ENCODE results near the gene CTAGE1.

Gene CTAGE1

DNA sequence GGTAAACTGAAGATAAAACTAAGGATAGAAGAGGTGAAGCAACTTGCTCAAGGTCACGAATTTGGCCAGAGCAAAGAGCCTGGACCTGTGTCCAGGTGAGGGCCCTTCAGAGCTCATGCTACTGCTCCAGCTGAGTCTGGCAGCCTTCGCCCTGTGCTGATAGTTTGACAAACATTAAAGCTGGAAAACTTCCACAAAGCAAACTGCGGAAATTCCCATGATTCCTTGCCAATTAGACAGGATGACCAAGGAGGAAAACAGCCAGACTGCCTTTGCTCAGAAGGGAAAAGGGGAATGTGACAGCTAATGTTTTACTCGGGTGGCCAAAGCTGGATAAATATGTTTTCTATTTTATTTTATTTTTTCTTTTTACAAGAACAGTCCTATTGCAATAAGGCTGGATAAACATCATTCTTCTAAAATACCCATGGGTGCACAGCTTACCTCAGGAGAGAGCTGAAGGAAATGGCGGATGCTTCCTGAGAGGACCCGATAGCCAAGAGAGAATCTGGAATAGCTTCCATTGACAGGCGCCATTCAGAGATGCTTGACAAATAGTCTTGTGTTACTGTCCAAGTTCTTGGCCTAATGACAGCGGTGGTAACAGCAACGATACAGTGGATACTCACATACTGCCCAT lies 5.3 kb upstream of the CTAGE1 start:
- no peak for DNase-seq (ENCODE audit: low spot score)
- no peaks in the 10 kb centered on the region for H3K36me3 ChIP-seq (ENCODE audit: low read depth)
- H3K4me3 ChIP-seq (ENCODE audit: severe bottlenecking): no peak overlapping the region
- no peaks in the 10 kb centered on the region for H3K9me3 ChIP-seq (ENCODE audit: severe bottlenecking)
- H3K27me3 ChIP-seq (ENCODE audit: insufficient read depth, poor library complexity, severe bottlenecking): no peaks in the 10 kb centered on the region
- no peaks in the 10 kb centered on the region for H3K4me1 ChIP-seq (ENCODE audit: insufficient read depth, poor library complexity, severe bottlenecking)
- no peak overlapping the region for H3K27ac ChIP-seq (ENCODE audit: poor library complexity, severe bottlenecking)
- TF ChIP-seq, protein P1, sequence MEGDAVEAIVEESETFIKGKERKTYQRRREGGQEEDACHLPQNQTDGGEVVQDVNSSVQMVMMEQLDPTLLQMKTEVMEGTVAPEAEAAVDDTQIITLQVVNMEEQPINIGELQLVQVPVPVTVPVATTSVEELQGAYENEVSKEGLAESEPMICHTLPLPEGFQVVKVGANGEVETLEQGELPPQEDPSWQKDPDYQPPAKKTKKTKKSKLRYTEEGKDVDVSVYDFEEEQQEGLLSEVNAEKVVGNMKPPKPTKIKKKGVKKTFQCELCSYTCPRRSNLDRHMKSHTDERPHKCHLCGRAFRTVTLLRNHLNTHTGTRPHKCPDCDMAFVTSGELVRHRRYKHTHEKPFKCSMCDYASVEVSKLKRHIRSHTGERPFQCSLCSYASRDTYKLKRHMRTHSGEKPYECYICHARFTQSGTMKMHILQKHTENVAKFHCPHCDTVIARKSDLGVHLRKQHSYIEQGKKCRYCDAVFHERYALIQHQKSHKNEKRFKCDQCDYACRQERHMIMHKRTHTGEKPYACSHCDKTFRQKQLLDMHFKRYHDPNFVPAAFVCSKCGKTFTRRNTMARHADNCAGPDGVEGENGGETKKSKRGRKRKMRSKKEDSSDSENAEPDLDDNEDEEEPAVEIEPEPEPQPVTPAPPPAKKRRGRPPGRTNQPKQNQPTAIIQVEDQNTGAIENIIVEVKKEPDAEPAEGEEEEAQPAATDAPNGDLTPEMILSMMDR (IDR thresholded peaks at IDR 0.05; ENCODE audit: poor library complexity, severe bottlenecking): no peak
- ATAC-seq (ENCODE audit: low read depth): no peak

DNA sequence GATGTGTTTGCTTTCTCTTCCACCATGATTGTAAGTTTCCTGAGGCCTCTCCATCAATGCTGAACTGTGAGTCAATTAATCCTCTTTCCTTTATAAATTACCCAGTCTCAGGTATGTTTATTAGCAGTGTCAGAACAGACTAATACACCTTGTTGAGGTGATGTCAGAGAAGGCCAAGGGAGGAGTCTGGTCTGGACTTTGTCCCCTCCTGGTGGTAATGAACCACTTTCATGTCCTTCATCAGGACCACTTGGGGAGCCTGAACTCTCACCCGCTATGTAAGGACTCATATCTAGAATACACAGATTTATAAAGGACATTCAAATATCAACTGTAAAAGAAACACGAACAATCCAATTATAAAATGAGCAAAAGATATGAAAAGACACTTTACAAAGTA lies 2.9 kb upstream of the CTAGE1 start:
- TF ChIP-seq, protein P1 (IDR thresholded peaks at IDR 0.05; ENCODE audit: poor library complexity, severe bottlenecking): no peak
- Histone ChIP-seq H3K9me3 (ENCODE audit: severe bottlenecking) (no peaks in the 10 kb centered on the region), H3K27me3 (ENCODE audit: insufficient read depth, poor library complexity, severe bottlenecking) (no peaks in the 10 kb centered on the region), H3K36me3 (ENCODE audit: low read depth) (no peaks in the 10 kb centered on the region), H3K27ac (ENCODE audit: poor library complexity, severe bottlenecking) (no peak overlapping the region), H3K4me3 (ENCODE audit: severe bottlenecking) (no peak overlapping the region), H3K4me1 (ENCODE audit: insufficient read depth, poor library complexity, severe bottlenecking) (no peaks in the 10 kb centered on the region)
- no peak for ATAC-seq (ENCODE audit: low read depth)
- DNase-seq (ENCODE audit: low spot score): no peak

DNA sequence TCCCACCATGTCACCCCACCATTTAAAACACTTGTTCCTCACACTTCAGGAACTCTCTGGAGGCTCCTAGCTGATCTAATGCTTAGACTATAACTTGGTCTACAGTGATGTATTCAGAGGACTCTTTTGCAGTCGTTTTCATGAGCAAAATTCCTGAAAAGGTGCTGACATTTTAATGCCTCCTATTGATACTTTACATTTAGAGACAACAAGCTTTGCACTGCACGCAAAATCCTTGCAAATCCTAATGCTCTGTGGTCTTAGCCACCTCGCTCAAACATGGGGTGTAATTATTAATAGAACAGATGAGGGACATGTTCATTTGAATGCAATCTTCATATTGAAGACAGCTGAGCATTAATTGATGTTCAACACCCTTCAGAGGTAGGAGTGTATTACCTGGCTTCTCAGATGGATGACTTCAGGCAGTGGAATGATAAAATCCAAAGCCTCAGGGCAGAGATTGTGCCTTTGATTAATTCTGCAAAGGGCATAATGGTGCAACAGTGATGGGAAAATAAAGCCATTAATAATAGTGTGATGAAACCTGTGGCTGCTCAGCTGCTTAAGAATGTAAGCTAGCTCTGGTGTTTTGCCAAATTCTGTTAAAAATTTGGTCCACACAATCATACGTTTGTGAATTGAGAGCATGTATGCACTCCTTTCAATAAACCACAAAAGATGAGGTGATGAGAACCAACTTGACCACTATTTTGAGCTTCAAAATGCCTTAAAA lies 5.4 kb downstream of the CTAGE1 start:
- no peak overlapping the region for H3K27ac ChIP-seq (ENCODE audit: poor library complexity, severe bottlenecking)
- no peaks in the 10 kb centered on the region for H3K9me3 ChIP-seq (ENCODE audit: severe bottlenecking)
- TF ChIP-seq, protein P1 (IDR thresholded peaks at IDR 0.05; ENCODE audit: poor library complexity, severe bottlenecking): no peak
- DNase-seq (ENCODE audit: low spot score) (no peak), ATAC-seq (ENCODE audit: low read depth) (peak; percentile 41; the same call in 2 of the 3 replicates)
- peaks cover 10% of the 10 kb centered on the region for H3K4me1 ChIP-seq (ENCODE audit: insufficient read depth, poor library complexity, severe bottlenecking)
- no peak overlapping the region for H3K4me3 ChIP-seq (ENCODE audit: severe bottlenecking)
- H3K36me3 ChIP-seq (ENCODE audit: low read depth): no peaks in the 10 kb centered on the region
- H3K27me3 ChIP-seq (ENCODE audit: insufficient read depth, poor library complexity, severe bottlenecking): no peaks in the 10 kb centered on the region

GRCh38 chr18:22411446-22411845 lies 6.3 kb downstream of the CTAGE1 start:
- no peak for ATAC-seq (ENCODE audit: low read depth)
- H3K27me3 ChIP-seq (ENCODE audit: insufficient read depth, poor library complexity, severe bottlenecking): no peaks in the 10 kb centered on the region
- TF ChIP-seq, protein P1 (IDR thresholded peaks at IDR 0.05; ENCODE audit: poor library complexity, severe bottlenecking): no peak

DNA sequence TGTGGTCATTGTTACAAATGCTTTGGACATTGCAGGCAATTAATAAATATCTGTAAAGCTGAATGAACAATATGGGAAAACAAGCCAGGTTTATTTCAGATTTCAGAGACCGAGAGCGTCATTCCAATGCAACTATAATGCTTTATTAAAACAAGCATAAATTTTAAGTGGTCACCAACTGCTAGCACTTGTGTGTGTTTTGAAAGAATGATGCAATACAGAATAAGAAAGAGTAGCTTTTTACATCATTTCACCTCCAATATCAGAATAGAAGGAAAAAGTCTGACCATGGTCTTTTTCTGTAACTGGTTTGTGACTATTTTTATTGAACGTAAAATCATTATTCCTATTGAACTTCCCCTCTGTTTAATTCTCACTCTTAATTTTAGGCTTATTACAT lies 7.6 kb downstream of the CTAGE1 start:
- H3K27me3 ChIP-seq (ENCODE audit: insufficient read depth, poor library complexity, severe bottlenecking): no peaks in the 10 kb centered on the region
- ATAC-seq (ENCODE audit: low read depth) (no peak), DNase-seq (ENCODE audit: low spot score) (no peak)
- H3K36me3 ChIP-seq (ENCODE audit: low read depth): no peaks in the 10 kb centered on the region
- peaks cover 10% of the 10 kb centered on the region for H3K4me1 ChIP-seq (ENCODE audit: insufficient read depth, poor library complexity, severe bottlenecking)
- TF ChIP-seq, protein P1 (IDR thresholded peaks at IDR 0.05; ENCODE audit: poor library complexity, severe bottlenecking): no peak
- no peak overlapping the region for H3K27ac ChIP-seq (ENCODE audit: poor library complexity, severe bottlenecking)
- no peak overlapping the region for H3K4me3 ChIP-seq (ENCODE audit: severe bottlenecking)
- H3K9me3 ChIP-seq (ENCODE audit: severe bottlenecking): peaks cover 2% of the 10 kb centered on the region

More at GRCh38 chr18:22411446-22411845, 6.3 kb downstream of the CTAGE1 start:
- DNase-seq (ENCODE audit: low spot score): no peak
- H3K9me3 ChIP-seq (ENCODE audit: severe bottlenecking): no peaks in the 10 kb centered on the region
- peaks cover 10% of the 10 kb centered on the region for H3K4me1 ChIP-seq (ENCODE audit: insufficient read depth, poor library complexity, severe bottlenecking)
- no peaks in the 10 kb centered on the region for H3K36me3 ChIP-seq (ENCODE audit: low read depth)
- no peak overlapping the region for H3K4me3 ChIP-seq (ENCODE audit: severe bottlenecking)
- no peak overlapping the region for H3K27ac ChIP-seq (ENCODE audit: poor library complexity, severe bottlenecking)

All from RWPE2 (cell line).